Stomach (tissue), 9 donors: ENCODE results near the gene ANXA2. TPM values are rescaled to one million over a fixed set of nuclear protein-coding genes. Genes with fewer than 3 reads are reported as not detected.

Experiments used
- DNase-seq, 2 donors: peaks; one replicate each; pipeline versions ENCODE4 v3.0.0 to v3.0.0-alpha.2; 2013 to 2019
- H3K27ac ChIP-seq, 5 donors: fragments of 200-600 bp in 4 of 5; sonication (generic) in 4 of 5; one replicate each; pipeline ENCODE4 v1.5.1; 2013 to 2019; ENCODE audit warnings: mild to moderate bottlenecking in 1 of 5, moderate library complexity in 1 of 5
- H3K27me3 ChIP-seq, 3 donors: fragments of 200-600 bp; sonication (generic); one replicate each; pipeline ENCODE4 v1.5.1; 2017 to 2019; ENCODE audit warnings: mixed run types in 1 of 3
- H3K36me3 ChIP-seq, 4 donors: fragments of 200-600 bp; sonication (generic); 1 replicate in 3 of 4; 2 replicates in 1 of 4; pipeline ENCODE4 v1.5.1; 2016 to 2019
- H3K4me1 ChIP-seq, 4 donors: fragments of 200-600 bp; sonication (generic); one replicate each; pipeline ENCODE4 v1.5.1; 2016 to 2019
- H3K4me3 ChIP-seq, 4 donors: fragments of 200-600 bp; sonication (generic) in 3 of 4; one replicate each; pipeline ENCODE4 v1.5.1; 2016 to 2019; ENCODE audit warnings: mild to moderate bottlenecking in 1 of 4
- H3K9me3 ChIP-seq, 4 donors: fragments of 200-600 bp; sonication (generic); one replicate each; pipeline ENCODE4 v1.5.1; 2016 to 2019
- EP300 ChIP-seq: sonication (generic); formaldehyde crosslinking; IDR thresholded peaks from one replicate; pipeline ENCODE4 v1.6.1; 2017; ENCODE audit warnings: antibody characterized with exemption
- POLR2A ChIP-seq, 4 donors: fragments of 450-650 bp; IDR thresholded peaks; one replicate each; pipeline ENCODE4 v1.6.1; 2016; ENCODE audit warnings: antibody characterized with exemption in 4 of 4, control low read depth in 2 of 4, mild to moderate bottlenecking in 1 of 4, moderate library complexity in 1 of 4
- POLR2AphosphoS5 ChIP-seq, 3 donors: sonication (generic); formaldehyde crosslinking; IDR thresholded peaks; one replicate each; pipeline ENCODE4 v1.6.1; 2016; ENCODE audit warnings: antibody characterized with exemption in 3 of 3
- WGBS, 5 donors: extraction: QIAGEN DNeasy Blood & Tissue Kit in 3 of 5; methylation state at CpG; one replicate each; pipeline versions ENCODE4 v1.1.5 to v1.1.7; 2013 to 2018; 5-methylcytosine and 5-hydroxymethylcytosine counted together
- intact Hi-C: fragments of 100-400 bp; cut with DNase I; formaldehyde crosslinking; loops from one replicate; pipeline ENCODE4 v1.15.1; 2023; ENCODE audit warnings: low total_unique reads
- polyA plus RNA-seq, 3 donors: library from polyadenylated mRNA; stranded (reverse); fragments of 200-250 nt; gene quantifications; one replicate each; pipeline ENCODE4 v1.2.3, GENCODE V29; 2013
- total RNA-seq, 5 donors: library from RNA; depleted of rRNA; stranded (reverse); fragments of >200 nt; gene quantifications; one replicate each; pipeline versions ENCODE4 v1.1.0 to v1.2.3, GENCODE V29; 2014 to 2016
- TF ChIP-seq, protein P1 (sequence below), 7 experiments: fragments of 450-650 bp in 4 of 7; fragments of 200-600 bp in 3 of 7; sonication (generic) in 3 of 7; IDR thresholded peaks; one replicate each; pipeline ENCODE4 v1.5.1; 2016 to 2019; ENCODE audit warnings: antibody characterized with exemption in 7 of 7, control low read depth in 2 of 7, mild to moderate bottlenecking in 1 of 7
- donor health status: healthy with polysubstance abuse.
- donor health status: Bipolar disorder and iron deficiency.
- donor health status: healthy.

Gene ANXA2
- total and polyA plus RNA-seq, 8 donors: 292 to 1,332 (median 538) TPM

DNA sequence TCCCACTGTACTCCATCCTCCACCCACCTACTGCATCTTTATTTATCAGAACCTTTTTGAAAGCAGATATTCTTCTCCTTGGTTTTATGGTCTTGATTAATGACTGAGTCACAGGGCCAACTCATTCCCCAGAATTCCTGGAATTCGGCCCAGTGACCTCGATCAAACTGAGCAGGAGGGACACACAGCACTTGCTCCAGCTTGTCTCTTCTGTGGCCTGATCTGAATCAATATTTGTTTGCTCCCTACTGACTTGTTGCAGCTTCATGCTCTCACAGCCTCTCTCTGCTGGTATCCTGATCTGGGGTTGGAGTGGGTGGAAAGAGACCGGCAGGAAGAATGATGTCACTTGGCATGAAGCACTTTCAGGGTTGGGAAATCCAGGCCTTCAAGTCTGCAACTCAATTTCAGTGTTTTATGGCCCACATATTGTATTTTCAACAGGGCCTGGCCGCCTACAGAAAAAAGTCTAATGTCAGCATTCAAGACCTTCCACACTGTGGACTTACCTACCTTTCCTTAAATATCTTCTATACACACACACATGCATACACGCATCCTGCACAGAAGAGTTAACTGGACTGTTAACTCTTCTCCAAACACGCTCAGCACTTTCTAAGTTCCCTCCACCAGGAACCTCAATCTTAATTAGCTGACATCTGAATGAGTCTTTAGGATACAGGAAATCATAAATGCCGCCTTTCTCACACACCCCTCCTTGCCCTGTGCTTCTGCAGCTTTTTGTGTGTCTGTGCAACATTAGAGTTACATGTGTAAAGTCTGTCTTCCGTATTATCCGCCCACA is 4.6 kb downstream of the ANXA2 start:
- Histone ChIP-seq H3K4me1 (peaks cover 73 to 98% (median 85%) of the 10 kb centered on the region in 4 donors), H3K27ac (peak overlapping the region; percentile 63 to 99 (median 98)), H3K36me3 (peaks cover 0 to 16% (median 7%) of the 10 kb centered on the region in 4 donors), H3K4me3 (peak overlapping the region in 3 of 4 donors; percentile 3 to 73 (median 72)), H3K27me3 (peaks cover 0 to 5% (median 0%) of the 10 kb centered on the region in 3 donors), H3K9me3 (no peaks in the 10 kb centered on the region)
- TF ChIP-seq POLR2AphosphoS5 (IDR thresholded peaks at IDR 0.05): peak; percentile 39 to 88 (median 78)
- no peak for TF ChIP-seq EP300
- peak in 1 of 4 donors; percentile 20 for TF ChIP-seq POLR2A (IDR thresholded peaks at IDR 0.05)
- TF ChIP-seq, protein P1, sequence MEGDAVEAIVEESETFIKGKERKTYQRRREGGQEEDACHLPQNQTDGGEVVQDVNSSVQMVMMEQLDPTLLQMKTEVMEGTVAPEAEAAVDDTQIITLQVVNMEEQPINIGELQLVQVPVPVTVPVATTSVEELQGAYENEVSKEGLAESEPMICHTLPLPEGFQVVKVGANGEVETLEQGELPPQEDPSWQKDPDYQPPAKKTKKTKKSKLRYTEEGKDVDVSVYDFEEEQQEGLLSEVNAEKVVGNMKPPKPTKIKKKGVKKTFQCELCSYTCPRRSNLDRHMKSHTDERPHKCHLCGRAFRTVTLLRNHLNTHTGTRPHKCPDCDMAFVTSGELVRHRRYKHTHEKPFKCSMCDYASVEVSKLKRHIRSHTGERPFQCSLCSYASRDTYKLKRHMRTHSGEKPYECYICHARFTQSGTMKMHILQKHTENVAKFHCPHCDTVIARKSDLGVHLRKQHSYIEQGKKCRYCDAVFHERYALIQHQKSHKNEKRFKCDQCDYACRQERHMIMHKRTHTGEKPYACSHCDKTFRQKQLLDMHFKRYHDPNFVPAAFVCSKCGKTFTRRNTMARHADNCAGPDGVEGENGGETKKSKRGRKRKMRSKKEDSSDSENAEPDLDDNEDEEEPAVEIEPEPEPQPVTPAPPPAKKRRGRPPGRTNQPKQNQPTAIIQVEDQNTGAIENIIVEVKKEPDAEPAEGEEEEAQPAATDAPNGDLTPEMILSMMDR (IDR thresholded peaks at IDR 0.05): no peak
- DNase-seq: peak; percentile 55 to 93
- intact Hi-C loops: no loop called here
- WGBS, 5 donors: 23 to 35% (median 33%) methylated on average over 9 of the region's 9 CpGs

GRCh38 chr15:60392601-60392985 is 5.2 kb downstream of the ANXA2 start:
- H3K36me3 ChIP-seq: peaks cover 0 to 16% (median 7%) of the 10 kb centered on the region in 4 donors
- H3K27ac ChIP-seq: peak overlapping the region; percentile 25 to 99 (median 98)
- H3K27me3 ChIP-seq: peaks cover 0 to 3% (median 0%) of the 10 kb centered on the region in 3 donors
- TF ChIP-seq POLR2A (IDR thresholded peaks at IDR 0.05) (no peak), POLR2AphosphoS5 (IDR thresholded peaks at IDR 0.05) (peak in 1 of 3 donors; percentile 3)
- no peaks in the 10 kb centered on the region for H3K9me3 ChIP-seq
- H3K4me3 ChIP-seq: peak overlapping the region in 1 of 4 donors; percentile 73
- 4 to 18% (median 14%) methylated on average over 3 of the region's 3 CpGs for WGBS, 5 donors
- peaks cover 73 to 98% (median 88%) of the 10 kb centered on the region in 4 donors for H3K4me1 ChIP-seq
- DNase-seq: peak in 1 of 2 donors; percentile 91
- intact Hi-C loops: no loop called here

DNA sequence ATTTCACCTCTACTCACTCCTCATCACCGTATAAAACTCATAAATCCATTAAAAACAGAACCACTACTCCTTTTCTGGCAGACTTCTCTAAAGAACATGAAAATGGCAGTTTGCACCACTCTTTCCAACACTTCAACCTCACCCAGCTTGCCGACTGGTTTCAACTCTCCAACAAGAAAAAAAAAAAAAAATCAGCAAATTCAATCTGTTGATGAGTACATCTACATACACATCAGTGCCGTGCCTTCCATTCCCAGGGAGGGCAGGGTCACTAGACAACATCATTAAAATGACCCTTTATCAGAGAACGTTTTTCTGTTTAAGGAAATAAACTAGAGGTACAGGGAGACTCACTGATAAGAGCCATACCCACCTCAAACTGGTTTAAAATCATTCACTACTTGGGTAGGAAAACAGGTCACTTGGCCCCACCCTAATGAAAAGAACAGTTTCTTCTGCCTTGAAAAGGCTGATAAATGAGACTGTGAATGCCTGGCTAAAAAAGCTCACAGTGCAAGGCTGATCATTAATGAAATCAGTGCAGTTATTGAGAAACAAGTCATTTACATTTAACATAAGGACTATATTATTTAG is 6.0 kb downstream of the ANXA2 start:
- DNase-seq: peak in 1 of 2 donors; percentile 70
- Histone ChIP-seq H3K36me3 (peaks cover 0 to 16% (median 7%) of the 10 kb centered on the region in 4 donors), H3K9me3 (no peaks in the 10 kb centered on the region), H3K27me3 (no peaks in the 10 kb centered on the region), H3K27ac (peak overlapping the region in 4 of 5 donors; percentile 97 to 99 (median 98)), H3K4me1 (peaks cover 77 to 99% (median 89%) of the 10 kb centered on the region in 4 donors), H3K4me3 (no peak overlapping the region)
- intact Hi-C loops: no loop called here
- 14 to 27% (median 16%) methylated on average over 4 of the region's 4 CpGs for WGBS, 5 donors
- TF ChIP-seq, protein P1 (IDR thresholded peaks at IDR 0.05): no peak
- TF ChIP-seq POLR2A (IDR thresholded peaks at IDR 0.05) (no peak), EP300 (no peak), POLR2AphosphoS5 (IDR thresholded peaks at IDR 0.05) (no peak)

- 16 to 28% (median 24%) methylated on average over 6 of the region's 6 CpGs for WGBS, 5 donors
- intact Hi-C loops: no loop called here
- H3K4me1 ChIP-seq: peaks cover 70 to 99% (median 83%) of the 10 kb centered on the region in 4 donors
These were observed 6.8 kb downstream of the ANXA2 start for GRCh38 chr15:60390871-60391501.

DNA sequence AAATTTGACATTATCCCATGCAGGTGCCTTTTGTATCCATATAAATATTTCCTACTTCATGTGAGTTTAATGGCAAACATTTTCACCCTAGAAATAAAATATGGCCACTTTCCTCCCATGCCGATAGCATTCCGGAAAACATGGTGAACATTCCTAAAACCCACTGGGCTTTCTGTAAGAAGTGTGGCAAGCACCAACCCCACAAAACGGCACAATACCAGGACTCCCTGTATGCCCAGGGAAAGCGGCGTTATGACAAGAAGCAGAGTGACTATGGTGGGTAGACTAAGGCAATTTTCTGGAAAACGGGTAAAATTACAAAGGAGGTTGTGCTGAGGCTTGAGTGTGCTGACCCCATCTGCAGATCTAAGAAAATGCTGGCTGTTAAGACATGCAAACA is 7.6 kb downstream of the ANXA2 start:
- TF ChIP-seq POLR2AphosphoS5 (IDR thresholded peaks at IDR 0.05) (no peak), POLR2A (IDR thresholded peaks at IDR 0.05) (no peak), EP300 (no peak)
- TF ChIP-seq, protein P1 (IDR thresholded peaks at IDR 0.05): no peak
- H3K36me3 ChIP-seq: peaks cover 0 to 16% (median 7%) of the 10 kb centered on the region in 4 donors
- no peaks in the 10 kb centered on the region for H3K9me3 ChIP-seq
- peak overlapping the region in 4 of 5 donors; percentile 97 to 99 (median 98) for H3K27ac ChIP-seq
- DNase-seq: no peak
- no peak overlapping the region for H3K4me3 ChIP-seq
- no peaks in the 10 kb centered on the region for H3K27me3 ChIP-seq
- WGBS, 5 donors: 74 to 78% (median 76%) methylated on average over 6 of the region's 6 CpGs
- intact Hi-C loops: no loop called here
- peaks cover 62 to 99% (median 78%) of the 10 kb centered on the region in 4 donors for H3K4me1 ChIP-seq

More at GRCh38 chr15:60390871-60391501, 6.8 kb downstream of the ANXA2 start:
- Histone ChIP-seq H3K9me3 (no peaks in the 10 kb centered on the region), H3K27ac (peak overlapping the region; percentile 34 to 99 (median 98)), H3K36me3 (peaks cover 0 to 16% (median 6%) of the 10 kb centered on the region in 4 donors), H3K27me3 (no peaks in the 10 kb centered on the region), H3K4me3 (peak overlapping the region in 1 of 4 donors; percentile 21)
- peak; percentile 42 to 83 for DNase-seq
- peak in 2 of 3 donors; percentile 39 to 85 for TF ChIP-seq POLR2AphosphoS5 (IDR thresholded peaks at IDR 0.05)
- TF ChIP-seq EP300: no peak
